Esophagus squamous epithelium (tissue), 5 donors: Measurements from ENCODE around the gene NT5DC1. TPM values are rescaled to one million over a fixed set of nuclear protein-coding genes. Genes with fewer than 3 reads are reported as not detected.
A peak's percentile ranks its signal among the peaks of the same experiment; 100 is the strongest.

Source experiments
- DNase-seq: peaks from one replicate; lab custom pipeline; 2025; lab: John Stamatoyannopoulos, UW
- H3K27ac ChIP-seq, 4 donors: fragments of 200-600 bp; sonication (generic); one replicate each; pipeline ENCODE4 v1.5.1; 2016 to 2019; ENCODE audit warnings: mild to moderate bottlenecking in 1 of 4
- H3K27me3 ChIP-seq, 4 donors: fragments of 200-600 bp; sonication (generic); 1 replicate in 3 of 4; 2 replicates in 1 of 4; pipeline versions ENCODE4 v1.5.1 to v1.6.0; 2017 to 2021; ENCODE audit warnings: antibody characterized with exemption in 1 of 4
- H3K36me3 ChIP-seq, 3 donors: fragments of 200-600 bp; sonication (generic); one replicate each; pipeline ENCODE4 v1.5.1; 2016 to 2019
- H3K4me1 ChIP-seq, 3 donors: fragments of 200-600 bp; sonication (generic); one replicate each; pipeline ENCODE4 v1.5.1; 2017 to 2019
- H3K4me3 ChIP-seq, 4 donors: fragments of 200-600 bp; sonication (generic); 1 replicate in 3 of 4; 2 replicates in 1 of 4; pipeline ENCODE4 v1.5.1; 2016 to 2019; ENCODE audit warnings: mild to moderate bottlenecking in 2 of 4, moderate library complexity in 1 of 4
- H3K9me3 ChIP-seq, 3 donors: fragments of 200-600 bp; sonication (generic); one replicate each; pipeline ENCODE4 v1.5.1; 2016 to 2019
- CTCF ChIP-seq, 6 experiments: fragments of 450-650 bp in 4 of 6; fragments of 200-600 bp in 2 of 6; sonication (generic) in 2 of 6; IDR thresholded peaks; one replicate each; pipeline ENCODE4 v1.5.1; 2016 to 2019; ENCODE audit warnings: antibody characterized with exemption in 6 of 6, mild to moderate bottlenecking in 4 of 6, moderate library complexity in 4 of 6
- POLR2A ChIP-seq, 4 donors: fragments of 450-650 bp; IDR thresholded peaks; one replicate each; pipeline ENCODE4 v1.6.1; 2017; ENCODE audit warnings: antibody characterized with exemption in 4 of 4, mild to moderate bottlenecking in 4 of 4, moderate library complexity in 3 of 4
- WGBS, 2 donors: methylation state at CpG; one replicate each; pipeline ENCODE4 v1.1.5; 2018; 5-methylcytosine and 5-hydroxymethylcytosine counted together
- intact Hi-C: fragments of 100-400 bp; cut with DNase I; formaldehyde crosslinking; loops from one replicate; pipeline ENCODE4 v1.15.0; 2022
- total RNA-seq, 4 donors: library from RNA; depleted of rRNA; stranded (reverse); fragments of >200 nt; gene quantifications; one replicate each; pipeline ENCODE4 v1.1.0, GENCODE V29; 2016
- donor health status: DM: yes; HTN: yes; CAD: no.

The NT5DC1 gene
- total RNA-seq, 4 donors from 2014 or later: 6.3 to 11.7 (median 8.3) TPM

- intact Hi-C loops: no loop called here
- Histone ChIP-seq H3K27ac (no peak overlapping the region), H3K4me1 (peaks cover 0 to 22% (median 0%) of the 10 kb centered on the region in 3 donors), H3K27me3 (no peaks in the 10 kb centered on the region), H3K36me3 (peaks cover 0 to 19% (median 0%) of the 10 kb centered on the region in 3 donors), H3K9me3 (peaks cover 0 to 7% (median 0%) of the 10 kb centered on the region in 3 donors), H3K4me3 (no peak overlapping the region)
- TF ChIP-seq POLR2A (IDR thresholded peaks at IDR 0.05) (no peak), CTCF (IDR thresholded peaks at IDR 0.05) (no peak)
- WGBS, 2 donors: 93 to 94% methylated on average over 1 of the region's 1 CpG
- no peak for DNase-seq
Observed at GRCh38 chr6:116263353-116263752, 162.7 kb downstream of the NT5DC1 start.

DNA sequence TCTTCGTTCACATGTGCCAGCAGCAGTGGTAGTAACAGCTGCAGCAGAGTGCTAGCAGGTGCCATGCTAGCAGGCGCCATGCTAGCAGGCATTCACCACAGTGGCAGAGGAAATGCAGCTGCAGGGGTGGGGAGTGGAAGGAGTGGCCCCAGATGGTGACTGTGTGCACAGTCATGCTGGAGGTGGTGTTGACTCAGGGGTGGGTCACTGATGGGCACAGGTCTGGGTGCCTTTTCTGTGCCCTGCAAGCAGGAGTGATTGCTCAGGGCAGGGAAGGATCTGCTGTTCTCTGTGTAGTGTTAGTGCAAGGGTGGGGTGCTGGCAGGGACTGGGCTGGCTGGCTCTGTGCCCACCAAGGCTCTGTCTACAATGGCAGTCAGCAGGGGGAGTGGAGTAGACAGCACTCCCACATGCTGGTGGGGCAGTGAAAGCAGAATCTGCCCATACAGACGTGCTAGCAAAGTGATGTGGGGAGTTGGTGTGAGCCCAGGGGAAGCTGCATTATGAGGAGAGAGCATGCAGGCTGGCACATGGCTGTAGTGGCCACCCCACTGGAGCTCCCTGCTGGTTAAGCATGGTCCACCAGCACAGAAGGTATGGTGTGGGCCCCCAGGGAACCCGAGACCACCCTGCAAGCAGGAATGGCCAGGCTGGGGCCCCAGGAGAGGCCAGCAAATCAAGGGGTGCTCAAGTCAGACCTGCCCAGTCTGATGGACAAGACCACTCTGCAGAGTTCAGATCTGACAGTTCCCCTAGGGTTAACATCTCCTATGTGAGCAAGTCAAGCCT, 164.6 kb downstream of the NT5DC1 start:
- 49 to 83% methylated on average over 2 to 3 of the region's 4 CpGs for WGBS, 2 donors
- TF ChIP-seq CTCF (IDR thresholded peaks at IDR 0.05) (no peak), POLR2A (IDR thresholded peaks at IDR 0.05) (no peak)
- peaks cover 0 to 30% (median 0%) of the 10 kb centered on the region in 3 donors for H3K4me1 ChIP-seq
- intact Hi-C loops: no loop called here
- H3K36me3 ChIP-seq: peaks cover 0 to 12% (median 0%) of the 10 kb centered on the region in 3 donors
- peak overlapping the region in 2 of 4 donors; percentile 58 to 71 for H3K27ac ChIP-seq
- no peaks in the 10 kb centered on the region for H3K27me3 ChIP-seq
- no peak overlapping the region for H3K4me3 ChIP-seq
- peaks cover 0 to 7% (median 0%) of the 10 kb centered on the region in 3 donors for H3K9me3 ChIP-seq
- DNase-seq: no peak

GRCh38 chr6:116266803-116267202, 166.2 kb downstream of the NT5DC1 start:
- TF ChIP-seq CTCF (IDR thresholded peaks at IDR 0.05): no peak
- no peak for TF ChIP-seq POLR2A (IDR thresholded peaks at IDR 0.05)
- H3K36me3 ChIP-seq: peaks cover 0 to 24% (median 0%) of the 10 kb centered on the region in 3 donors
- peaks cover 0 to 7% (median 0%) of the 10 kb centered on the region in 3 donors for H3K9me3 ChIP-seq
- intact Hi-C loops: no loop called here
- H3K27me3 ChIP-seq: no peaks in the 10 kb centered on the region
- DNase-seq: no peak
- H3K4me3 ChIP-seq: no peak overlapping the region
- H3K27ac ChIP-seq: no peak overlapping the region
- H3K4me1 ChIP-seq: peaks cover 0 to 37% (median 0%) of the 10 kb centered on the region in 3 donors

DNA sequence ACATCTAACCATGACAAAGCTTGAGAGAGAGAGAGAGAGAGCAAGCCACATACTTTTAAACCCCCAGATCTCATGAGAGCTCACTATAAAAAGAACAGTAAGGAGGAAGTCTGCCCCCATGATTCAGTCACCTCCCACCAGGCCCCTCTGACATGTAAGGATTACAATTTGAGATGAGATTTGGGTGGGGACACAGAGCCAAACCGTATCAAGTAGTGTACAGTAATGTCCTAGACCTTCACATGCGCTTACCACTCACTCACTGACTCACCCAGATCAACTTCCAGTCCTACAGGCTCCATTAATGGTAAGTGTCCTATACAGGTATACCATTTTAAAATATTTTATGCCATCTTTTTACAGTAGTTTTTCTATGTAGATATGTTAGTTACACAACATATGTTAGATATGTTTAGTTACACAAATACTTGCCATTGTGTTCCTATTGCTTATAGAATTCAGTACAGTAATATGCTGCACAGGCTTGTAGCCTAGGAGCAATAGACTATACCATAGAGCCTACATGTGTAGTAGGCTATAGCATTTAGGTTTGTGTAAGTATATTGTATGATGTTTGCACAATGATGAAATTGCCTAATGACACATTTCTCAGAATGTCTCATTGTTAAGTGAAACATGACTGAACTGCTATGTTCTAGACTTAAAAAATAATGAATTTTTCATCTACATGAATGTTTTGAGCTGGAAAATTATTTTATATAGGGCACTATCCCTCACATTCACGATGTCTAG, 167.4 kb downstream of the NT5DC1 start:
- no peak for TF ChIP-seq POLR2A (IDR thresholded peaks at IDR 0.05)
- TF ChIP-seq CTCF (IDR thresholded peaks at IDR 0.05): no peak
- intact Hi-C loops: no loop called here
- Histone ChIP-seq H3K27me3 (no peaks in the 10 kb centered on the region), H3K4me1 (peaks cover 0 to 37% (median 0%) of the 10 kb centered on the region in 3 donors), H3K27ac (no peak overlapping the region), H3K4me3 (no peak overlapping the region), H3K36me3 (peaks cover 0 to 35% (median 0%) of the 10 kb centered on the region in 3 donors), H3K9me3 (peaks cover 0 to 6% (median 0%) of the 10 kb centered on the region in 3 donors)
- DNase-seq: no peak
- 41 to 43% methylated on average over 3 of the region's 3 CpGs for WGBS, 2 donors
